Measurements from ENCODE around the gene JPT1.
A peak's percentile ranks its signal among the peaks of the same experiment; 100 is the strongest.

The JPT1 gene

GRCh38 chr17:75088465-75089417 lies 65.6 kb downstream of the JPT1 start:
- Histone ChIP-seq H3K4me3 (peak overlapping the region; percentile 72), H3K27ac (peak overlapping the region; percentile 51 to 82)
- no peak for DNase-seq (ENCODE audit: low spot score)
- TF ChIP-seq, protein P1, sequence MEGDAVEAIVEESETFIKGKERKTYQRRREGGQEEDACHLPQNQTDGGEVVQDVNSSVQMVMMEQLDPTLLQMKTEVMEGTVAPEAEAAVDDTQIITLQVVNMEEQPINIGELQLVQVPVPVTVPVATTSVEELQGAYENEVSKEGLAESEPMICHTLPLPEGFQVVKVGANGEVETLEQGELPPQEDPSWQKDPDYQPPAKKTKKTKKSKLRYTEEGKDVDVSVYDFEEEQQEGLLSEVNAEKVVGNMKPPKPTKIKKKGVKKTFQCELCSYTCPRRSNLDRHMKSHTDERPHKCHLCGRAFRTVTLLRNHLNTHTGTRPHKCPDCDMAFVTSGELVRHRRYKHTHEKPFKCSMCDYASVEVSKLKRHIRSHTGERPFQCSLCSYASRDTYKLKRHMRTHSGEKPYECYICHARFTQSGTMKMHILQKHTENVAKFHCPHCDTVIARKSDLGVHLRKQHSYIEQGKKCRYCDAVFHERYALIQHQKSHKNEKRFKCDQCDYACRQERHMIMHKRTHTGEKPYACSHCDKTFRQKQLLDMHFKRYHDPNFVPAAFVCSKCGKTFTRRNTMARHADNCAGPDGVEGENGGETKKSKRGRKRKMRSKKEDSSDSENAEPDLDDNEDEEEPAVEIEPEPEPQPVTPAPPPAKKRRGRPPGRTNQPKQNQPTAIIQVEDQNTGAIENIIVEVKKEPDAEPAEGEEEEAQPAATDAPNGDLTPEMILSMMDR (IDR thresholded peaks at IDR 0.05), result no peak

- DNase-seq (ENCODE audit: low spot score), result peak; percentile 81
- peak within 1 kb of the TSS; percentile 51 to 82 for H3K27ac ChIP-seq
- peak within 1 kb of the TSS; percentile 72 for H3K4me3 ChIP-seq
- TF ChIP-seq, protein P1 (IDR thresholded peaks at IDR 0.05), result no peak
These were observed 66.5 kb downstream of the JPT1 start, which contains the start of gene SLC16A5 for GRCh38 chr17:75087558-75088453. SLC16A5 (plus strand) TSS chr17:75087954; CDS start chr17:75093637, 5,683 bp downstream.

DNA sequence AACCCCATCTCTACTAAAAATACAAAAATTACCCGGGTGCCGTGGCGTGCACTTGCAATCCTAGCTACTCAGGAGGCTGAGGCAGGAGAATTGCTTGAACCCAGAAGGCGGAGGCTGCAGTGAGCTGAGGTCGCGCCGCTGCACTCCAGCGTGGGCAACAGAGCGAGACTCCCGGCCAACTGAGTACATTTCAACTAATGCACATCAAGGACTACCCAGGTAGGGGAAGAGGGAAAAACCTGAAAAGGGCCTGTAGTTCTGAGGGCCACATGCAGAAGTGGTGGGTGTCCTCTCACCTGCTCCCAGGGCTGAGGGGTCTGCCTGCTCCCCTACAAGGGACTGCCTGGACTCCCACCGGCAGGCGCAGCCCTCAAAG lies 67.1 kb downstream of the JPT1 start:
- no peak for DNase-seq (ENCODE audit: low spot score)
- TF ChIP-seq, protein P1 (IDR thresholded peaks at IDR 0.05), result no peak
- Histone ChIP-seq H3K4me3 (peak overlapping the region; percentile 72), H3K27ac (peak overlapping the region in 1 of 2 donors; percentile 82)

- H3K27ac ChIP-seq, result peak overlapping the region in 1 of 2 donors; percentile 82
- DNase-seq (ENCODE audit: low spot score), result no peak
- H3K4me3 ChIP-seq, result no peak overlapping the region
- TF ChIP-seq, protein P1 (IDR thresholded peaks at IDR 0.05), result no peak
These were observed 67.7 kb downstream of the JPT1 start for GRCh38 chr17:75086496-75087181.
